Bronchial epithelial cell (primary cell): Measurements from ENCODE around the gene BRME1. TPM values are rescaled to one million over a fixed set of nuclear protein-coding genes. Genes with fewer than 3 reads are reported as not detected.

Experiments
- DNase-seq: peaks from one replicate; pipeline ENCODE4 v3.0.0-alpha.2; 2010; ENCODE audit warnings: low read depth
- FAIRE-seq: peaks from 2 replicates; lab custom pipeline; 2011; peaks lifted over from hg19 to GRCh38; lab: Jason Lieb, UNC
- H3K27me3 ChIP-seq: 2 replicates; pipeline ENCODE4 v1.5.1; 2011; ENCODE audit warnings: low read length; ENCODE audit not compliant: control insufficient read depth, insufficient read depth
- H3K36me3 ChIP-seq: 2 replicates; pipeline ENCODE4 v1.5.1; 2011; ENCODE audit warnings: low read length; ENCODE audit not compliant: control insufficient read depth, insufficient read depth
- H3K4me3 ChIP-seq: 2 replicates; pipeline ENCODE4 v1.5.1; 2011; ENCODE audit warnings: mild to moderate bottlenecking, low read depth, low read length, control low read depth
- CTCF ChIP-seq: IDR thresholded peaks from 2 replicates; pipeline ENCODE4 v1.5.1; 2011; ENCODE audit warnings: mild to moderate bottlenecking, moderate library complexity, low read length, control low read depth, inconsistent platforms; ENCODE audit not compliant: insufficient read depth, severe bottlenecking
- total RNA-seq: library from RNA; depleted of rRNA; stranded (reverse); fragments of >200 nt; gene quantifications from 2 replicates; pipeline ENCODE4 v1.2.1, GENCODE V29; 2014

BRME1 gene
- total RNA-seq, 1 donor from 2014 or later: 0.26 TPM

GRCh38 chr19:13951043-13951442, 45.1 kb upstream of the BRME1 start:
- DNase-seq (no peak), FAIRE-seq (no peak)
- Histone ChIP-seq H3K27me3 (no peaks in the 10 kb centered on the region), H3K4me3 (no peak overlapping the region), H3K36me3 (peaks cover 7% of the 10 kb centered on the region)
- no peak for TF ChIP-seq CTCF

GRCh38 chr19:13946414-13946813, 40.5 kb upstream of the BRME1 start:
- no peaks in the 10 kb centered on the region for H3K36me3 ChIP-seq
- H3K27me3 ChIP-seq: no peaks in the 10 kb centered on the region
- H3K4me3 ChIP-seq: no peak overlapping the region
- no peak for FAIRE-seq
- DNase-seq: peak; percentile 95
- no peak for TF ChIP-seq CTCF

GRCh38 chr19:13942023-13942684, 36.2 kb upstream of the BRME1 start:
- no peaks in the 10 kb centered on the region for H3K36me3 ChIP-seq
- DNase-seq (peak; percentile 27), FAIRE-seq (no peak)
- TF ChIP-seq CTCF: no peak
- H3K4me3 ChIP-seq: no peak overlapping the region
- no peaks in the 10 kb centered on the region for H3K27me3 ChIP-seq

- Histone ChIP-seq H3K27me3 (no peaks in the 10 kb centered on the region), H3K4me3 (peak within 1 kb of the TSS; percentile 1), H3K36me3 (no peaks in the 10 kb centered on the region)
- DNase-seq (peak; percentile 12), FAIRE-seq (no peak)
- TF ChIP-seq CTCF: no peak
Observed at GRCh38 chr19:13938301-13939064, 32.6 kb upstream of the BRME1 start, which contains the start of gene PODNL1. Gene PODNL1 (minus strand): TSS chr19:13938417. CDS start chr19:13938181, 236 bp downstream.

- no peaks in the 10 kb centered on the region for H3K36me3 ChIP-seq
- no peaks in the 10 kb centered on the region for H3K27me3 ChIP-seq
- no peak for DNase-seq
- peak overlapping the region; percentile 1 for H3K4me3 ChIP-seq
- TF ChIP-seq CTCF: no peak
- no peak for FAIRE-seq
Observed at GRCh38 chr19:13937479-13938300, 31.8 kb upstream of the BRME1 start.
